ENCODE measurements around the gene NBEAL2. TPM values are rescaled to one million over a fixed set of nuclear protein-coding genes. Genes with fewer than 3 reads are reported as not detected.

NBEAL2 gene
- total and polyA plus RNA-seq, 2 of the 4 experiments (the other 2 are of a cell fraction): 2.2 to 12.5 TPM

DNA sequence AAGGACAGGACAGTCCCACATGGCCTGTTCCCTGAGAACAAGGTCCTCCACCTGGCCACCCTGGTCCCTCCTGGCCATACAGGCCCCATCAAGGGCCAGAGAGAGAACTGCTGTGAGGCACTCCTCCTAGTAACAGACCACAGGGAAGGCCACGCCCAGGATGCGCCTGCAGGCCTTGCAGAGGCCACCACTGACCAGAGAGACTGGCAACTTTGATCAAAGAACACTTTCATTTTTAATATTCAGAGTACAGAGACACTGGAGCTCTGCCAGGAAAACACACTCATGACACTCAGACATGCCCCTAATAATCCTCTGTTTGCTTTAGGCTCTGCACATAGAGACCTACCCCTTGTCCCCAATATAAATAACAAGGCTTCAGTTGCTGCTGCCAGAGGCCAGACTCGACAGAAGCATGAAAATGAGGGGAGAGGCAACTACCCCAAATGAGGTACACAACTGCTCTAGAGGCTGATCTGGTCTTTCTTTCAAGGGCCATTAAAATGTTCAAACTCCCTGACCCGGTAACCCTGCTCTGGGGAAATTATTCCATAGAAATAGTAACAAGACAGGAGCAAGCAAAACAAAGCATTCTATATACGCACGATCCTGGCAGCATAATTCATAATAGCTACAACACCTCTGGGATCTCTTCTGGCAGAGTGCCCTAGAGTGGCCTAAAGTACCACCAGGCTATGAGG, 47.7 kb upstream of the NBEAL2 start:
- 30% methylated on average over 2 of the region's 6 CpGs; no CpG with 5 or more reads in 1 of the 2 experiments for WGBS, 2 experiments (ENCODE audit: extremely low coverage in 2 of 2, insufficient read length in 1 of 2)
- intact Hi-C loops (cut with micrococcal nuclease): loop anchor here (10.0 kb wide), 1 partner anchor 233 kb away; the partner anchor contains the start of gene SETD2
- H4K20me1 ChIP-seq (ENCODE audit: insufficient read depth, low read length): peaks cover 41% of the 10 kb centered on the region

More for the DNA sequence above, 47.7 kb upstream of the NBEAL2 start:
- Histone ChIP-seq H3K27ac (ENCODE audit: insufficient read depth, low read length) (peak overlapping the region; percentile 38; the same call in 1 of the 2 replicates), H2BK20ac (ENCODE audit: low read depth, low read length) (no peak overlapping the region), H4K8ac (ENCODE audit: low read depth in 2 of 2, low read length in 2 of 2) (peak overlapping the region in 1 of 2 experiments; percentile 7; a peak in 1 of 4 replicates), H3K4me3 (ENCODE audit: insufficient read depth, low read depth, low read length) (no peak overlapping the region), H3K4me2 (ENCODE audit: low read depth, low read length) (peak overlapping the region; percentile 37), H3K4ac (ENCODE audit: low read depth, low read length) (0 out of 2 replicates have a peak overlapping the region, but pooled peaks have one; percentile 31), H2AFZ (replicated peaks; ENCODE audit: low read length, poor library complexity) (no peak overlapping the region), H3K27me3 (ENCODE audit: control insufficient read depth, insufficient read depth, low read length) (no peaks in the 10 kb centered on the region), H3K36me3 (ENCODE audit: control insufficient read depth, insufficient read depth, low read length) (peaks cover 7% of the 10 kb centered on the region; the same call in 1 of the 2 replicates), H2BK15ac (ENCODE audit: low read depth, low read length) (no peak overlapping the region), H3K14ac (replicated peaks; ENCODE audit: low read depth, low read length) (no peak overlapping the region; the same call in 1 of the 2 replicates), H4K91ac (ENCODE audit: insufficient read depth, low read depth, low read length) (no peak overlapping the region), H3K56ac (ENCODE audit: extremely low read depth, insufficient read depth, low read length) (no peak overlapping the region), H3K9me1 (ENCODE audit: insufficient read depth, low read length) (peaks cover 46% of the 10 kb centered on the region), H2BK120ac (ENCODE audit: low read depth, low read length) (no peak overlapping the region), H2AK9ac (replicated peaks; ENCODE audit: low read depth, low read length, poor library complexity) (no peak overlapping the region), H4K5ac (ENCODE audit: low read depth, low read length) (0 out of 2 replicates have a peak overlapping the region, but pooled peaks have one; percentile 14), H3K4me1 (ENCODE audit: control insufficient read depth, insufficient read depth, low read length) (peaks cover 48% of the 10 kb centered on the region), H3K9ac (ENCODE audit: low read depth, low read length) (no peak overlapping the region), H3K18ac (ENCODE audit: low read depth, low read length) (peak overlapping the region; percentile 18; the same call in 1 of the 2 replicates), H2AK5ac (ENCODE audit: low read depth, low read length) (no peak overlapping the region), H3K23ac (ENCODE audit: low read depth, low read length) (no peak overlapping the region), H3K9me3 (ENCODE audit: control insufficient read depth, insufficient read depth, low read length) (no peaks in the 10 kb centered on the region), H3K79me1 (ENCODE audit: low read depth in 1 of 2, low read length in 2 of 2) (peaks cover 39 to 96% of the 10 kb centered on the region in 2 experiments), H2BK5ac (ENCODE audit: low read depth, low read length, poor library complexity, severe bottlenecking) (peak overlapping the region; percentile 14)
- ChIA-PET CTCF (no interaction called here), POLR2A (ENCODE audit: unreplicated experiment) (no interaction called here)
- dilution Hi-C loops (cut with HindIII; ENCODE audit: low sequenced_read_pairs, unreplicated experiment): no loop called here
- ATAC-seq (ENCODE audit: low read depth): no peak
- BruUV-seq (replicated peaks): no TSS peak
- TF ChIP-seq CEBPB (IDR thresholded peaks at IDR 0.05; ENCODE audit: low read depth, low read length) (no peak), MAFK (IDR thresholded peaks at IDR 0.05; ENCODE audit: low read depth, low read length) (no peak), RCOR1 (IDR thresholded peaks at IDR 0.05; ENCODE audit: insufficient replicate concordance, low read length) (no peak), CHD1 (IDR thresholded peaks at IDR 0.05; ENCODE audit: low read depth, low read length) (no peak), FOS (IDR thresholded peaks at IDR 0.05; ENCODE audit: low read depth, low read length) (no peak), NFE2L2 (IDR thresholded peaks at IDR 0.05; ENCODE audit: low read depth, low read length) (no peak), SMC3 (IDR thresholded peaks at IDR 0.05; ENCODE audit: low read depth, low read length) (no peak), MXI1 (IDR thresholded peaks at IDR 0.05; ENCODE audit: borderline replicate concordance, low read depth, low read length) (no peak), ELK1 (IDR thresholded peaks at IDR 0.05; ENCODE audit: borderline replicate concordance, low read depth, low read length) (no peak)
- TF ChIP-seq, protein P1, sequence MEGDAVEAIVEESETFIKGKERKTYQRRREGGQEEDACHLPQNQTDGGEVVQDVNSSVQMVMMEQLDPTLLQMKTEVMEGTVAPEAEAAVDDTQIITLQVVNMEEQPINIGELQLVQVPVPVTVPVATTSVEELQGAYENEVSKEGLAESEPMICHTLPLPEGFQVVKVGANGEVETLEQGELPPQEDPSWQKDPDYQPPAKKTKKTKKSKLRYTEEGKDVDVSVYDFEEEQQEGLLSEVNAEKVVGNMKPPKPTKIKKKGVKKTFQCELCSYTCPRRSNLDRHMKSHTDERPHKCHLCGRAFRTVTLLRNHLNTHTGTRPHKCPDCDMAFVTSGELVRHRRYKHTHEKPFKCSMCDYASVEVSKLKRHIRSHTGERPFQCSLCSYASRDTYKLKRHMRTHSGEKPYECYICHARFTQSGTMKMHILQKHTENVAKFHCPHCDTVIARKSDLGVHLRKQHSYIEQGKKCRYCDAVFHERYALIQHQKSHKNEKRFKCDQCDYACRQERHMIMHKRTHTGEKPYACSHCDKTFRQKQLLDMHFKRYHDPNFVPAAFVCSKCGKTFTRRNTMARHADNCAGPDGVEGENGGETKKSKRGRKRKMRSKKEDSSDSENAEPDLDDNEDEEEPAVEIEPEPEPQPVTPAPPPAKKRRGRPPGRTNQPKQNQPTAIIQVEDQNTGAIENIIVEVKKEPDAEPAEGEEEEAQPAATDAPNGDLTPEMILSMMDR (conservative IDR thresholded peaks at IDR 0.05; ENCODE audit: low read depth, low read length): no peak
- DNase-seq: peak; percentile 39
- in situ Hi-C loops (cut with MboI; ENCODE audit: low sequenced_read_pairs): no loop called here
